HEK293T (cell line): ENCODE data around the gene RBFOX2.

Source experiments
- BHLHE40 ChIP-seq: fragments of 450-650 bp; IDR thresholded peaks from 2 replicates; pipeline ENCODE4 v1.6.1; 2016; ENCODE audit warnings: mild to moderate bottlenecking, moderate library complexity, borderline replicate concordance
- CTBP1 ChIP-seq: fragments of 450-650 bp; IDR thresholded peaks from 2 replicates; pipeline ENCODE4 v1.6.1; 2016; ENCODE audit warnings: borderline replicate concordance
- ELF4 ChIP-seq: fragments of 450-650 bp; IDR thresholded peaks from 2 replicates; pipeline ENCODE4 v1.6.1; 2017; ENCODE audit warnings: antibody characterized with exemption
- FOXK2 ChIP-seq: fragments of 450-650 bp; IDR thresholded peaks from 2 replicates; pipeline ENCODE4 v1.6.1; 2016; ENCODE audit warnings: mild to moderate bottlenecking
- FOXM1 ChIP-seq: fragments of 450-650 bp; IDR thresholded peaks from 2 replicates; pipeline ENCODE4 v1.6.1; 2017; ENCODE audit warnings: mild to moderate bottlenecking, borderline replicate concordance
- L3MBTL2 ChIP-seq: fragments of 450-650 bp; conservative IDR thresholded peaks from 2 replicates; pipeline ENCODE4 v1.6.1; 2016; ENCODE audit warnings: mild to moderate bottlenecking
- LEF1 ChIP-seq: fragments of 450-650 bp; IDR thresholded peaks from 2 replicates; pipeline ENCODE4 v1.6.1; 2017; ENCODE audit warnings: mild to moderate bottlenecking, borderline replicate concordance
- NFRKB ChIP-seq: fragments of 450-650 bp; IDR thresholded peaks from 2 replicates; pipeline ENCODE4 v1.6.1; 2016; ENCODE audit warnings: mild to moderate bottlenecking, moderate library complexity
- SUZ12 ChIP-seq: fragments of 450-650 bp; IDR thresholded peaks from 2 replicates; pipeline ENCODE4 v1.6.1; 2016; ENCODE audit warnings: mild to moderate bottlenecking
- TARDBP ChIP-seq: fragments of 450-650 bp; IDR thresholded peaks from 2 replicates; pipeline ENCODE4 v1.6.1; 2016

GRCh38 chr22:35711336-35711735 is 317.3 kb downstream of the RBFOX2 start:
- no peak for TF ChIP-seq BHLHE40
- TF ChIP-seq LEF1, result no peak
- TF ChIP-seq CTBP1, result no peak
- no peak for TF ChIP-seq NFRKB
- no peak for TF ChIP-seq TARDBP
- TF ChIP-seq FOXM1, result no peak
- TF ChIP-seq FOXK2, result no peak
- no peak for TF ChIP-seq SUZ12
- TF ChIP-seq L3MBTL2, result no peak
- no peak for TF ChIP-seq ELF4
